Effector memory CD8-positive, alpha-beta T cell (primary cell): Measurements from ENCODE around the gene PARVA.

Experiments
- ATAC-seq: fragments of 150-1000 bp; cut with Tn5 transposase; replicated peaks from 2 replicates; pipeline ENCODE4 v1.10.0; 2021; ENCODE audit warnings: mild to moderate bottlenecking, moderate library complexity
- DNase-seq, 3 experiments: peaks; one replicate each; pipeline ENCODE4 v3.0.0; 2021
- H3K27ac Mint-ChIP-seq, 2 donors: one replicate each; pipeline ENCODE4 v1.8.0; 2022; ENCODE audit warnings: mild to moderate bottlenecking in 2 of 2, mixed read lengths in 2 of 2, moderate library complexity in 2 of 2
- H3K27me3 Mint-ChIP-seq, 2 donors: one replicate each; pipeline ENCODE4 v1.8.0; 2022; ENCODE audit warnings: mixed read lengths in 2 of 2
- H3K36me3 Mint-ChIP-seq: one replicate; pipeline ENCODE4 v1.8.0; 2022; ENCODE audit warnings: mild to moderate bottlenecking, moderate library complexity, mixed read lengths; ENCODE audit not compliant: insufficient read depth
- H3K4me1 Mint-ChIP-seq, 2 donors: one replicate each; pipeline ENCODE4 v1.8.0; 2022; ENCODE audit warnings: low read depth in 2 of 2, mixed read lengths in 2 of 2
- H3K4me3 Mint-ChIP-seq, 2 donors: one replicate each; pipeline ENCODE4 v1.8.0; 2022; ENCODE audit warnings: mild to moderate bottlenecking in 2 of 2, mixed read lengths in 2 of 2, moderate library complexity in 2 of 2
- H3K9me3 Mint-ChIP-seq, 2 donors: one replicate each; pipeline ENCODE4 v1.8.0; 2022; ENCODE audit warnings: mixed read lengths in 2 of 2

The PARVA gene

GRCh38 chr11:12453243-12453642 is 75.9 kb downstream of the PARVA start:
- Mint-ChIP-seq H3K36me3 (no peaks in the 10 kb centered on the region), H3K27ac (no peak overlapping the region), H3K27me3 (peaks cover 24 to 33% of the 10 kb centered on the region in 2 donors), H3K9me3 (no peaks in the 10 kb centered on the region), H3K4me1 (no peaks in the 10 kb centered on the region), H3K4me3 (no peak overlapping the region)
- no peak for ATAC-seq
- DNase-seq: no peak

GRCh38 chr11:12454782-12455181 is 77.4 kb downstream of the PARVA start:
- peaks cover 17 to 21% of the 10 kb centered on the region in 2 donors for H3K27me3 Mint-ChIP-seq

DNA sequence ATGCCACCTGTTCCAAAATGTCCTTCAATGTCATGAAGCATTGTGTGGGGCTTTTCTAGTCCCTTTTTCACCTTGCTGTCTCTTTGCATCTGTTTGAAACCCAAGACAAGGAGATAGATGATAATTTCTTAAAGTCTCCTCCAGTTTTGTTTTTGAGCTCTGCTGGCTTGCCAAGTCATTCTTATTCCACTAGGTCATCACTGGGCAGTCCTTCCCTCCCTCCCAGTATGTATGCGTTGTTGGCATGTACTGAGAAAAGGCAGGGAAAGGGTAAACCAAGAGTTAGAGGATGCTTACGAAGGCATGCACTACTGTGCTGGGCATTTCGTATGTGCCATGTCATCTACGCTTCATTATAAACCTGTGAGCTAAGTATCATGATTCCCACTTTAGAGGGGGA is 78.6 kb downstream of the PARVA start:
- ATAC-seq (no peak), DNase-seq (no peak)
- H3K4me3 Mint-ChIP-seq: no peak overlapping the region
- no peaks in the 10 kb centered on the region for H3K4me1 Mint-ChIP-seq
- H3K27ac Mint-ChIP-seq: no peak overlapping the region
- H3K36me3 Mint-ChIP-seq: no peaks in the 10 kb centered on the region
- peaks cover 17 to 19% of the 10 kb centered on the region in 2 donors for H3K27me3 Mint-ChIP-seq
- no peaks in the 10 kb centered on the region for H3K9me3 Mint-ChIP-seq

More at GRCh38 chr11:12454782-12455181, 77.4 kb downstream of the PARVA start:
- Mint-ChIP-seq H3K4me1 (no peaks in the 10 kb centered on the region), H3K9me3 (no peaks in the 10 kb centered on the region), H3K4me3 (no peak overlapping the region), H3K36me3 (no peaks in the 10 kb centered on the region), H3K27ac (no peak overlapping the region)
- ATAC-seq: no peak
- no peak for DNase-seq

DNA sequence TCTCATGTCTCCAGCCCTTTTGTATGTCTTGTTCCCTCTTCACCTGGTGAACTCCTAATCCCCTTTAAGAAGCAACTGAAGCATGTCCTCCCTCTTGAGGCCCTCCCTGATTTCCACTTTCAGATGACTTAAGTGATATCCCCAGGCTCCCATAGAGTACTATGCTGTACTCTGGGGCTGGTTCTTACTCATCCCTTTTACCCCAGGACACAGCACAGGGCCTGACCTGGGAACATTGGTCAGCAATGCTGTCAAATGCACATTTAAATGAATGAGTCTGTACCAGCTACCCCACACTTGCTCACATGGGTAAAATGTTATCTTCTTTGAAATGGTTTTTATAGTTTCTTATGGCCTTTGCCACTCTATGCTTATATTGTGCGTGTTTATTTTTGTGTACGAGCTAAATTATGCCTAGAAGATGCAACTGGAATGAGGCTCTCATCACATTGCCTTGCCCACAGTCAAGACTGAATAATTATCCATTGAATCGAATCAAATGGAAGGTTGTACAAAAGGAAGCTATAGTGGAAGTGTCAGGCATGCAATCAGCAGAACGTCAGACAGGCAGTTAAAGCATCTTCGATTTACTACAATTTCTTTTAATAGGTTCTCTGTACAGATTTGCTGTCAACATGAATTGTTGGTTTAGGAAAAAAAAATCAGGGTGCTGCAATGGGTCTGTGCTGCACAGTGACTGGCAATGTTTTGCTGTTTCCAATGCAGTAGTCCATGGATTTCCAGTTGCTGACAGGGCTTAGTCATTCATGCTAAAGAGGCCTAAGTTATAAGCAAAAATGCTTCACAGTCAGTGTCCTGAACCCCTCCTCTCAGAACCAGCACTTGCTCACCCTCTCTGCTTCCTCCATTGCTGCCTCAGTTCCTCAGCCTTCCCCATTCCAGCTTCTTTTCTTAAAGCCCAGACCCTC is 79.5 kb downstream of the PARVA start:
- Mint-ChIP-seq H3K9me3 (no peaks in the 10 kb centered on the region), H3K27ac (peak overlapping the region in 1 of 2 donors; percentile 9), H3K36me3 (no peaks in the 10 kb centered on the region), H3K27me3 (peaks cover 17 to 19% of the 10 kb centered on the region in 2 donors), H3K4me1 (no peaks in the 10 kb centered on the region), H3K4me3 (no peak overlapping the region)
- DNase-seq: no peak
- no peak for ATAC-seq

- H3K27me3 Mint-ChIP-seq: peaks cover 13 to 15% of the 10 kb centered on the region in 2 donors
- H3K9me3 Mint-ChIP-seq: no peaks in the 10 kb centered on the region
- no peak overlapping the region for H3K4me3 Mint-ChIP-seq
- H3K4me1 Mint-ChIP-seq: no peaks in the 10 kb centered on the region
- no peaks in the 10 kb centered on the region for H3K36me3 Mint-ChIP-seq
- DNase-seq (no peak), ATAC-seq (no peak)
- peak overlapping the region in 1 of 2 donors; percentile 9 for H3K27ac Mint-ChIP-seq
Measured at GRCh38 chr11:12458042-12458441, 80.7 kb downstream of the PARVA start.

- no peaks in the 10 kb centered on the region for H3K4me1 Mint-ChIP-seq
- H3K9me3 Mint-ChIP-seq: peaks cover 0 to 2% of the 10 kb centered on the region in 2 donors
- no peak overlapping the region for H3K4me3 Mint-ChIP-seq
- H3K27me3 Mint-ChIP-seq: peaks cover 12% of the 10 kb centered on the region in 2 donors
- H3K27ac Mint-ChIP-seq: no peak overlapping the region
- H3K36me3 Mint-ChIP-seq: no peaks in the 10 kb centered on the region
- no peak for ATAC-seq
- DNase-seq: no peak
Measured at GRCh38 chr11:12459374-12459773, 82.0 kb downstream of the PARVA start.

GRCh38 chr11:12459865-12460444 is 82.6 kb downstream of the PARVA start:
- DNase-seq: no peak
- Mint-ChIP-seq H3K4me1 (no peaks in the 10 kb centered on the region), H3K27ac (no peak overlapping the region), H3K9me3 (peaks cover 0 to 3% of the 10 kb centered on the region in 2 donors), H3K36me3 (no peaks in the 10 kb centered on the region), H3K4me3 (no peak overlapping the region), H3K27me3 (peaks cover 12% of the 10 kb centered on the region in 2 donors)
- no peak for ATAC-seq

- H3K27ac Mint-ChIP-seq: no peak overlapping the region
- H3K4me3 Mint-ChIP-seq: no peak overlapping the region
- H3K36me3 Mint-ChIP-seq: no peaks in the 10 kb centered on the region
- H3K9me3 Mint-ChIP-seq: peaks cover 0 to 3% of the 10 kb centered on the region in 2 donors
- peaks cover 12% of the 10 kb centered on the region in 2 donors for H3K27me3 Mint-ChIP-seq
- H3K4me1 Mint-ChIP-seq: no peaks in the 10 kb centered on the region
- DNase-seq (no peak), ATAC-seq (no peak)
Measured at GRCh38 chr11:12460466-12460865, 83.1 kb downstream of the PARVA start.

GRCh38 chr11:12461516-12461915 is 84.1 kb downstream of the PARVA start:
- H3K27ac Mint-ChIP-seq: no peak overlapping the region
- H3K4me3 Mint-ChIP-seq: no peak overlapping the region
- H3K4me1 Mint-ChIP-seq: no peaks in the 10 kb centered on the region
- H3K9me3 Mint-ChIP-seq: peaks cover 0 to 3% of the 10 kb centered on the region in 2 donors
- ATAC-seq: no peak
- H3K36me3 Mint-ChIP-seq: no peaks in the 10 kb centered on the region
- H3K27me3 Mint-ChIP-seq: peaks cover 12% of the 10 kb centered on the region in 2 donors
- no peak for DNase-seq

GRCh38 chr11:12464303-12464702 is 86.9 kb downstream of the PARVA start:
- no peak overlapping the region for H3K27ac Mint-ChIP-seq
- peaks cover 0 to 3% of the 10 kb centered on the region in 2 donors for H3K9me3 Mint-ChIP-seq
- H3K4me1 Mint-ChIP-seq: no peaks in the 10 kb centered on the region
- no peak overlapping the region for H3K4me3 Mint-ChIP-seq
- H3K27me3 Mint-ChIP-seq: no peaks in the 10 kb centered on the region
- ATAC-seq (no peak), DNase-seq (no peak)
- H3K36me3 Mint-ChIP-seq: no peaks in the 10 kb centered on the region

GRCh38 chr11:12465332-12465731 is 88.0 kb downstream of the PARVA start:
- no peak for DNase-seq
- Mint-ChIP-seq H3K4me3 (no peak overlapping the region), H3K4me1 (no peaks in the 10 kb centered on the region), H3K27me3 (peaks cover 3 to 4% of the 10 kb centered on the region in 2 donors), H3K36me3 (no peaks in the 10 kb centered on the region), H3K27ac (no peak overlapping the region), H3K9me3 (peaks cover 0 to 3% of the 10 kb centered on the region in 2 donors)
- no peak for ATAC-seq

GRCh38 chr11:12467610-12468009 is 90.2 kb downstream of the PARVA start:
- H3K36me3 Mint-ChIP-seq: no peaks in the 10 kb centered on the region
- H3K4me3 Mint-ChIP-seq: no peak overlapping the region
- no peaks in the 10 kb centered on the region for H3K4me1 Mint-ChIP-seq
- H3K27me3 Mint-ChIP-seq: peaks cover 13 to 22% of the 10 kb centered on the region in 2 donors
- ATAC-seq (no peak), DNase-seq (no peak)
- peak overlapping the region in 1 of 2 donors; percentile 1 for H3K27ac Mint-ChIP-seq
- peaks cover 0 to 3% of the 10 kb centered on the region in 2 donors for H3K9me3 Mint-ChIP-seq

DNA sequence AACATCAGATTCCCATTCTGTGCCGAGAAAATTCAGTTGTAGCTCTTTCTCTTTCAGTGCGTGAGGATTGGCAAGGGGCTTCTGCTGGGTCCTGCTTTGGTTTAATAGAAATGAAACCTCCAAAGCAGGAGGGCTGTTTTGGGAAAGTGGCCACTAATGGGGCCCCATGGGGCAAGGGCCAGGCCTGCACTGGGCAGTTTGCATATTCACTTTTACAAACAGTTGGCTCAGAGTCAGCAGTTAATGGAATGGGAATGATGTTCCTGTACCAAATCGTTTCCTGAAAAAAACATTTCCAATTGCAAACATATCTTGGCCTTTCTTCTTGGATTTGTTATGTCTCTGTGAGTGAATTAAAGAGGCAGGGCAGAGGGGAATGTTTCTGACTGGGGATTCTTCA is 92.1 kb downstream of the PARVA start:
- ATAC-seq: no peak
- peaks cover 27 to 28% of the 10 kb centered on the region in 2 donors for H3K27me3 Mint-ChIP-seq
- no peak overlapping the region for H3K4me3 Mint-ChIP-seq
- H3K36me3 Mint-ChIP-seq: no peaks in the 10 kb centered on the region
- no peak overlapping the region for H3K27ac Mint-ChIP-seq
- no peaks in the 10 kb centered on the region for H3K4me1 Mint-ChIP-seq
- DNase-seq: no peak
- H3K9me3 Mint-ChIP-seq: no peaks in the 10 kb centered on the region

DNA sequence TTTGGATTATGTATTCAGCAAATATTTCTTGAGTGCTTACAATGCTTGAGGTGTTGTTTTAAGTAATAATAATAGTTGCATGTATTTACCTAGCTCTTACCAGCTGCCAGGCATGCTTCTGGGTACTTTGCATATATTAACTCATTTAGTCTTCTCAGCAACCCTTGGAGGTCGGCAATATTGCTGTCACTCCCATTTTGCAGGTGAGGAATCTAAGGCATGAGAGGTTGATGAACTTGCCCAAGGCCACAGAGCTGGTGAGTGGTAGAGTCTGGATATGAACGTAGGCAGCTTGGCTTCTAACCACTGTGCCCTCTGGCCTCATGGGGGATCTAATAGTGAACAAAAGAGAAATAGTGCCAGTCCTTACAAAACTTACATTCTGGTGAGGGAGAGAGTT is 92.9 kb downstream of the PARVA start:
- DNase-seq (no peak), ATAC-seq (no peak)
- H3K4me1 Mint-ChIP-seq: no peaks in the 10 kb centered on the region
- H3K4me3 Mint-ChIP-seq: no peak overlapping the region
- no peak overlapping the region for H3K27ac Mint-ChIP-seq
- H3K36me3 Mint-ChIP-seq: no peaks in the 10 kb centered on the region
- no peaks in the 10 kb centered on the region for H3K9me3 Mint-ChIP-seq
- peaks cover 27 to 32% of the 10 kb centered on the region in 2 donors for H3K27me3 Mint-ChIP-seq
